HG02642 (cell line): ENCODE measurements around the gene PAF1.

Experiments
- ATAC-seq: cut with Tn5 transposase; IDR thresholded peaks from one replicate; pipeline ENCODE4 v1.9.1; 2021; ENCODE audit warnings: mild to moderate bottlenecking; ENCODE audit not compliant: unreplicated experiment, poor library complexity

Gene PAF1

GRCh38 chr19:39417463-39418181 is 26.7 kb upstream of the PAF1 start:
- no peak for ATAC-seq

- no peak for ATAC-seq
Measured at GRCh38 chr19:39416152-39417120, 25.5 kb upstream of the PAF1 start.

DNA sequence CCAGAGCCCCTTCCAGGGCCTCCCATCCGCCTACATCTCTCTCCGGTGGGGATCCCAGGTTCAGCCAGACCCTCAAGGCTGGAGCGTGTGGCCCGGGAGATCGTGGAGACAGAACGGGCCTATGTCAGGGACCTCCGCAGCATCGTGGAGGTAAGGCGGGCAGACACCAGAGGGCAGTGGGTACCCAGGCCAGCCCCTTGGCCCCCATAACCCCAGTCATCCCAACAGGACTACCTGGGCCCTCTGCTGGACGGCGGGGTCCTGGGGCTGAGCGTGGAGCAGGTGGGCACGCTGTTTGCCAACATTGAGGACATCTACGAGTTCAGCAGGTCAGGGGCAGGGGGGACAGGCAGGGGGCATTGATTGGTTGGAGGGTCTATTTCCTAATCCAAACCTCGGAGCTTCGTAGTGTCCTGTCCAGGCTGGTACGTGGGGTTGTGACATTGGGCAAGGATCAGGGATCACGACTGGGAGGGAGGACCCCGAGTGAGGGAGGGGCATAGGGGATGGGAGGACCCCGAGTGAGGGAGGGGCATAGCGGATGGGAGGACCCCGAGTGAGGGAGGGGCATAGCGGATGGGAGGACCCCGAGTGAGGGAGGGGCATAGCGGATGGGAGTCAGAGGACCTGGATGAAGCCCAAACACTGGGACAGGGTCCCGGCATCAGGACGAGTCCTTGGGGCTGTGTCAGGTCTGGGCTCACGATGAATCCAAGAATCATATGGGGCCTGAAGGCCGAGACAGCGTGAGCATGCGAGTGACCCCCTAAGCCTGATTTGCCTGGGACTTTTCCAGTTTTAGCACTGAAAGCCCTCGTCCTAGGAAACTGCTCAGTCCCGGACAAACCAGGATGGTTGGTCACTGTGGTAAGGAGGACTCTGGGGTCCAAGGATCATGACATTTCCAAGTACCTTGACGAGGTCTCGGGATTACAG is 24.5 kb upstream of the PAF1 start:
- ATAC-seq: no peak

DNA sequence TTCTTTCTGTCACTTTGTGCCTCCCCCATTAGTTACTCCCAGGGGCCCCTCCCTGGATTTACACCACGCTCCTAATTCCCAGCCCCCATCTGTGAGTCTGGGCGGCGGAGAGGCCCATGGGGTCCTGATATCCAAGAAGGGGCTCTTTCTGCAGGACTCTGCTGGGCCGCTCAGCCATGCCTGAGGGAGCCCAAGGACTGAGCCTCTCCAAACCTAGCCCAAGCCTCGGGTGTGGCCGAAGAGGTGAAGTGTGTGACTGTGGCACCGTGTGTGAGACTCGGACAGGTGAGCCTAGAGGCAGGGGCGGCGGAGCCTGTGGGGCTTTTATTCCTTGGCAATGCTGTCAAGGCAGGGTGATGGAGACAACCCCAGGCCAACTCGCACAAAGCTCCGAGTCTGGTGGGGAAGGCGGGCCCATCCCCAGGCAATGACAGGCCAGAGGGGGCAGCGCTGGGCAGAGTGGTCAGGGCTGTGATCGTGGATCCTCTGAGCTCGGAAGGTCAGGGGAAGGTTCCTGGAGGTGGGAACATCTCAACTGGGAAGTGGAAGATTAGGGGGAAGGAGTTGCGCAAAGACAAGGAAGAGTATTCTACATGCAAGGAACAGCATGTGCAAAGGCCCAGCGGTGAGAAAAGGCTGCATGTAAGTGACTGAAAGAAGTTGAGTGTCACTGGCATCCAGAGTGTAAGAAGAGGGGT is 23.2 kb upstream of the PAF1 start:
- no peak for ATAC-seq

GRCh38 chr19:39413272-39413910 is 22.5 kb upstream of the PAF1 start:
- ATAC-seq: no peak

DNA sequence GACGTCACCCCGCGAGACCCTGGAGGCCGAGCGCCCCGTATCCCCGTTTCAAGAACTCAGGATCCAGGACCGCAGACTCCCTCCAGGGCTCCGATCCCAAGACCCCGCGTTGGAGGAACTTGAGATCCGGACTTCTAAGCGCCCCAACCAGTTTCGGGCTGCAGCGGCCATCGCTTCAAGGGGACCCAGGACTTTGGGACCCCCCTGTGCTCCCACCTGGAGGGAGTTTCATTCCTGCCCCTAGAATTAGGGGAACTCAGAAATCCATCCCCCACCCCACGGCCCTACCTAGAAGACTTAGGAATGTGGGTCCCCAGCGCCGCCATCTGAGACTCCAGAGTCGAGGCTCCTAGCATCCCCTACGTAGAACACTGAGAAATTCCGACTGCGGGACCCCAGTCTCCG is 22.0 kb upstream of the PAF1 start:
- ATAC-seq: no peak

- ATAC-seq: peak; percentile 63
Measured at GRCh38 chr19:39412100-39412866, 21.4 kb upstream of the PAF1 start, which contains the start of gene PLEKHG2. Gene PLEKHG2, plus strand, starts transcription at chr19:39412669. Its CDS starts 1,418 bp downstream, at chr19:39414087.

DNA sequence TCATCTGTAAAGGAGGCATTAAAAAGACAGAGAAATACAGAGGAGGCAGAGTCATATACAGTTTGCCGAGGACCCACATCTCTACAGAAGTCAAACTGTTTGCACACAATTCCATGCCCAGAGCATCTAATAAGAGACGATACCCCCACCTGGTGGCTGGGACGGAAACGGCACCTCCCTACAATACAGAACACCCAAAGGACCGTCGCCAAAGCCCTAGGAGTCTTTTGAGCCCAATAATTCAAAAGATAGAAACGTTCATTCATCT is 20.9 kb upstream of the PAF1 start:
- ATAC-seq: peak; percentile 21

GRCh38 chr19:39411081-39411831 is 20.4 kb upstream of the PAF1 start:
- no peak for ATAC-seq

DNA sequence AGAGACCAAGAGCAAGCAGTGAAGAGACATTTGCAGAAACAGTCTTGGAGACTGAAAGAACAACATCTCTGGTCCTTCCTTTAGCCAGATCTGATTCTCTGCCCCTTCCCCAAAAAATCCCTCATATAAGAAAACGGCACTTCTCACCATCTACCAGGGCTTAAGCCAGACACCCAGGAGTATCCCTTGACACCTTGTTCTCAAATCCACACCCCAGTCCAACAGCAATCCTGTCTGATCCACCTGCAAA is 19.9 kb upstream of the PAF1 start:
- ATAC-seq: no peak

- ATAC-seq: no peak
Measured at GRCh38 chr19:39410017-39410830, 19.3 kb upstream of the PAF1 start.

GRCh38 chr19:39409208-39410016 is 18.5 kb upstream of the PAF1 start:
- no peak for ATAC-seq

DNA sequence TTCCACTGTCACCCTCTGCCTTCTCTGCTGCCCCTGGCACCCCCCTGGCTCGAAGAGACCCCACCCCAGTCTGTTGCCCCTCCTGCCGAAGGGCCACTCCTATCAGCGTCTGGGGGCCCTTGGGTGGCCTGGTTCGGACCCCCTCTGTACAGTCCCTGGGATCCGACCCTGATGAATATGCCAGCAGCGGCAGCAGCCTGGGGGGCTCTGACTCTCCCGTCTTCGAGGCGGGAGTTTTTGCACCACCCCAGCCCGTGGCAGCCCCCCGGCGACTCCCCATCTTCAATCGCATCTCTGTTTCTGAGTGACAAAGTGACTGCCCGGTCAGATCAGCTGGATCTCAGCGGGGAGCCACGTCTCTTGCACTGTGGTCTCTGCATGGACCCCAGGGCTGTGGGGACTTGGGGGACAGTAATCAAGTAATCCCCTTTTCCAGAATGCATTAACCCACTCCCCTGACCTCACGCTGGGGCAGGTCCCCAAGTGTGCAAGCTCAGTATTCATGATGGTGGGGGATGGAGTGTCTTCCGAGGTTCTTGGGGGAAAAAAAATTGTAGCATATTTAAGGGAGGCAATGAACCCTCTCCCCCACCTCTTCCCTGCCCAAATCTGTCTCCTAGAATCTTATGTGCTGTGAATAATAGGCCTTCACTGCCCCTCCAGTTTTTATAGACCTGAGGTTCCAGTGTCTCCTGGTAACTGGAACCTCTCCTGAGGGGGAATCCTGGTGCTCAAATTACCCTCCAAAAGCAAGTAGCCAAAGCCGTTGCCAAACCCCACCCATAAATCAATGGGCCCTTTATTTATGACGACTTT is 17.7 kb upstream of the PAF1 start:
- no peak for ATAC-seq

GRCh38 chr19:39407660-39408391 is 16.9 kb upstream of the PAF1 start:
- ATAC-seq: no peak

- no peak for ATAC-seq
Measured at GRCh38 chr19:39407410-39407659, 16.4 kb upstream of the PAF1 start.
